HFFc6 (cell line): Measurements from ENCODE around the gene SPACA5B. TPM values are rescaled to one million over a fixed set of nuclear protein-coding genes. Genes with fewer than 3 reads are reported as not detected.

ENCODE experiments used
- total RNA-seq, 6 experiments: library from RNA; stranded (reverse); fragmentation: NEBNext Ultra II Directional; extraction: Animal tissue kit (Norgen Biotek cat#: 25700); gene quantifications; 2 replicates in 1 of 6; 3 replicates in 5 of 6; pipeline ENCODE4 v1.2.3, GENCODE V29; 2021

SPACA5B gene
- total RNA-seq, 6 experiments from 2014 or later: not detected

Other genes with a start within 250 kb of the SPACA5B start
- 1 to 10 TPM; 2.0 to 2.7 (median 2.5) TPM for gene ZNF182, start 126.6 kb upstream of the SPACA5B start, total RNA-seq
- not detected for gene SPACA5, start 123.6 kb upstream of the SPACA5B start, total RNA-seq
- under 1 TPM; 0.26 to 0.87 (median 0.43) TPM for gene ZNF630, start 59.0 kb upstream of the SPACA5B start, total RNA-seq
- not detected for gene SSX5, start 66.2 kb downstream of the SPACA5B start, total RNA-seq
- gene SSX1, start 124.8 kb downstream of the SPACA5B start, total RNA-seq: not detected
- not detected for gene SSX3, start 226.1 kb downstream of the SPACA5B start, total RNA-seq